KOPT-K1 (cell line): Measurements from ENCODE around the gene PRR15L.

Experiments
- H3K27ac ChIP-seq: fragments of 200-600 bp; sonication (generic); 2 replicates; pipeline ENCODE4 v1.5.1; 2016; ENCODE audit warnings: antibody characterized with exemption, mild to moderate bottlenecking, low read depth, low read length; ENCODE audit not compliant: poor library complexity, severe bottlenecking
- H3K36me3 ChIP-seq: fragments of 200-600 bp; sonication (generic); 2 replicates; pipeline ENCODE4 v1.5.1; 2017; ENCODE audit warnings: antibody characterized with exemption, mild to moderate bottlenecking, low read length, moderate library complexity; ENCODE audit not compliant: insufficient read depth
- H3K9me3 ChIP-seq: fragments of 200-600 bp; sonication (generic); 2 replicates; pipeline ENCODE4 v1.5.1; 2017; ENCODE audit warnings: antibody characterized with exemption, low read length, mild to moderate bottlenecking; ENCODE audit not compliant: insufficient read depth, poor library complexity, severe bottlenecking

PRR15L gene

DNA sequence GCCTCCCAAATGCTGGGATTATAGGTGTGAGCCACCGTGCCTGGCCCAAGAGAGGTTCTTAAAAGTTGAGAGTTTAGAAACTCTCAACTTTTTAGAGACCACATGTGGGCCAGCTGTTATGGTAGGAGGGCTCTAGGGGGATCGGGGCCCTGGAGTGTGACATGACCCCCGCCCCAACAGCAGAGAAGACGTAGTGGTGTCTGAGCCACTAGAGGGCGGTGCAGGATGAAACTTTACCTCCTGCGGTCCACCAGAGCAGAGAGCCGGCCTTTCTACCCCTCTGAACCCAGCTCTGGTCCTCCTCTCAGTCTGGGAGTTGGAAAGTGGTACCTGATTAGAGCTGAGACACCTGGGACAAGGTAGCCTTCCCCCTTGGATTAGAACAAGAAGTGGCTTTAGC, 20.6 kb upstream of the PRR15L start:
- peaks cover 94% of the 10 kb centered on the region for H3K36me3 ChIP-seq
- H3K9me3 ChIP-seq: no peaks in the 10 kb centered on the region
- H3K27ac ChIP-seq: no peak overlapping the region

DNA sequence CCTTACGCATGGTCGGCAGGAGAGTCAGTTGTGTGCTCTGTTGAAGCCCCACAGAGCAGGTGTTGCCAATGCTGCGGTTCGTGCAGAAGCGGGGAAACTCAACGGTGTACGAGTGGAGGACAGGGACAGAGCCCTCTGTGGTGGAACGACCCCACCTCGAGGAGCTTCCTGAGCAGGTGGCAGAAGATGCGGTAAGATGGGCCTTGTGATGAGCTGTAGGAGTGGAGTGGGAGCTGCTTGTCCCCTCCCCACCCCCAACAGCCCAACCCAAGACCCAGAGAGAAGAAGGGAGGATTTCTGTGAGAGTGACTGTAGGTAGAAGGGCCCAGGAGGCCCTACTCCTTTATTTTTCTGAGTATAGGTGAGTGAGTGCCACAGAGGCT, 18.1 kb upstream of the PRR15L start:
- Histone ChIP-seq H3K27ac (peak overlapping the region; percentile 93), H3K9me3 (no peaks in the 10 kb centered on the region), H3K36me3 (peaks cover 75% of the 10 kb centered on the region)

DNA sequence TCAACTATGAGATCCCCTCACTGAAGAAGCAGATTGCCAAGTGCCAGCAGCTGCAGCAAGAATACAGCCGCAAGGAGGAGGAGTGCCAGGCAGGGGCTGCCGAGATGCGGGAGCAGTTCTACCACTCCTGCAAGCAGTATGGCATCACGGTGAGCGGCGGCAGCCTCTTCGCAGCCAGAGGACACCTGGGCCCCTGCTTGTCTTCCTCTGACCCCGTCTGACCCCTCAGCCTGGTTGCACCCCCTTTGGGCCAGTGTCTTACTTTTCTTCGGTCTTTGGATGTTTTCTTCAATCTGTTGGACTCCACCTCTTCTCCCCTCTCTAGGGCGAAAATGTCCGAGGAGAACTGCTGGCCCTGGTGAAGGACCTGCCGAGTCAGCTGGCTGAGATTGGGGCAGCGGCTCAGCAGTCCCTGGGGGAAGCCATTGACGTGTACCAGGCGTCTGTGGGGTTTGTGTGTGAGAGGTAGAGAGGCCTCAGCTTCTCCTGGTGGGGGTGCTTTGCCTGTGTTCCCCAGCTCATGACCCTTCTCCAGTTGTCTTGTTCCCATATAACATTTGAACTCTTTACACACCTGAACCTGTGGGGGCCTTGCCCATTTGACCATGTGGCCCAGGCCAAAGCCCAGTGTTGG, 17.6 kb upstream of the PRR15L start:
- peak overlapping the region; percentile 93 for H3K27ac ChIP-seq
- no peaks in the 10 kb centered on the region for H3K9me3 ChIP-seq
- H3K36me3 ChIP-seq: peaks cover 70% of the 10 kb centered on the region

DNA sequence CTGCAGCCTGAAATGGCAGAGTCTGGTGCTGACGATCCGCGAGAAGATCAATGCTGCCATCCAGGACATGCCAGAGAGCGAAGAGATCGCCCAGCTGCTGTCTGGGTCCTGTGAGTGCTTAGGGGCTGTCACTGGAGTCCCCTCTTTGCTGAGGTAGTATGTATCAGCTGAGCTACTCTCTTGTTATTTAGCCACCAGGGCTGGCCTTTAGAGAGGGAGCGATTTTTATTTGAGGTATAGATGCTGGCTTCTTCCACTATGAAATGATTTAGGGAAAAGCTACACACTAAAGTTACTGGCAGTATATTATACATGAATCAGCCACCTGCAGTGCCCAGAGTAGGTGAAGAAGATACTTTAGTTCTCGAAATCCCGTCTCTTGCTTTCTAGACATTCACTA, 15.9 kb upstream of the PRR15L start:
- Histone ChIP-seq H3K9me3 (no peaks in the 10 kb centered on the region), H3K27ac (peak overlapping the region; percentile 93), H3K36me3 (peaks cover 53% of the 10 kb centered on the region)

DNA sequence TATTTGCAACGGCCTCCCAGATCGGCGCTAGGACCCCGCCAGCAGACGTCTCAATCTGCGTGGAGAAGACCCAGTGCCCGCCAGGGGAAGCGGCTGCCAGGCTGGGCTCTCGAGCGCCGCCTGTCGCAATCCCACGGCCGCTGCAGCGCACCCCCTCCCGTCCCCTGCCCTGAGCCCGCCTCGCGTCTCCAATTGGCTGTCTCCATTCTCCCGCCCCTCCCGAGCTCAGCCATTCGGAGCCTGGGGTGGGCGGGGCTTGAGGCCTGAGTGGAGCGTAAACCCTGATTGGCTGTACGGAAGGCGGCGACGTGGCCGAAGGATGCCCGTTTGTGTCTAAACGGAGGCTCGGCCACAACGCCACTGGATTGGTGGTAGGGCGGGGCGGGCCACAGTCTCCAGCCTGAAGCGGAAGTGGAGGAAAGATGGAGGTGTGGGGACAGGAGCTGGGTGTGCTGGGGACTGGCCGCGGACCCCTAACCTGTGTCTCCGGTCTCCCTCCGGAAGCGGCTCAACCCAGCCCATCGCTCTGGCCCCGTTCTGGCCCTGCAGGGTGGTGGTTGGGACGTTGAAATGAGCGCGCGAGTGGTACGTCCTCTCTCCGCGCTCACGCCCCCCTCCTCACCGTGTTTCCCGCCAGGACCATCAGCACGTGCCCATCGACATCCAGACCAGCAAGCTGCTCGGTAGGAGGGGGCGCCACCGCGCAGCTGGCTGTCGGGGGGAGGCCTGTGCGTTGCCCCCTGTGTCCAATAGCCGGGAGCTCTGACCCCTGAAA, 13.2 kb upstream of the PRR15L start, which contains the start of gene CDK5RAP3:
TSS of gene CDK5RAP3 (plus strand) at position 389 of the 775 bp plus-strand sequence. CDS start at position 423, 34 bp downstream.
- peak within 1 kb of the TSS; percentile 93 for H3K27ac ChIP-seq
- no peaks in the 10 kb centered on the region for H3K9me3 ChIP-seq
- H3K36me3 ChIP-seq: peaks cover 29% of the 10 kb centered on the region

DNA sequence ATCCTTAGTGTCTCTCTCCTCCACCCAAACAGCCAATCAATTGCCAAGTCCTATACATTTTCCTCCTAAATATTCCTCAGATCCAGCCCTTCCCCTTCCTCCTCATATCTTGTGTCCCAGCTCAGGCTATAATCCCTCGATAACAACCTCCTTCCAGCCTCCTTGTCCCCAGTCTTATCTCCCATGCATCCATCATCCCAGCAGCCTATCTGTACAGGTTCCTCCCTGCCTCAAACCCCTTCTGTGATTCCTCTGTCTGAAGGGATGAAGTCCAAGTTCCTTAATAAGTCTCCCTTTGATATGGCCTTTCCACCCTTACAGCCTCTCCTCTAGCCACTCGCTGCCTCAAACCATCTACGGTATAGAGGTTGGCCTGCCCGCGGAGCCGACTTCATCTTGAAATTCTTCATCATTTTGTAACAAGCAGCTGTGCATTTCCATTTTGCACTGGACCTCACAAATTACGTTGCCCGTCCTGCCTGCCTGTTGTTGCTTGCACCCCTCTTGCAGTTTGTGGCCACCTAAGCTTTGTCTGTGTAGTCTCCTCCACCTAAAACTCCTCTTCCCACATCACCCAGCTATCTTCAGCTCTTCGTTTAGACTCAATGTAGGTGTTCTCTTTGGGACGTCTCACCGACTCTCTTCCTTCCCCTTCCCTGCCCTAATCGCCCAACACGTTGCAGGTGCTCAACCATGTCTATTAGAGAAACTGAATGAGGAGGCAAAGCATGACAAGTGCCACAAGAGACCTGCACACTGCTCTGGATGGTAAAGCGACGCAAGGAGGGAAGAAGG, 12.4 kb upstream of the PRR15L start:
- Histone ChIP-seq H3K36me3 (peaks cover 24% of the 10 kb centered on the region), H3K27ac (peak overlapping the region; percentile 60), H3K9me3 (no peaks in the 10 kb centered on the region)

DNA sequence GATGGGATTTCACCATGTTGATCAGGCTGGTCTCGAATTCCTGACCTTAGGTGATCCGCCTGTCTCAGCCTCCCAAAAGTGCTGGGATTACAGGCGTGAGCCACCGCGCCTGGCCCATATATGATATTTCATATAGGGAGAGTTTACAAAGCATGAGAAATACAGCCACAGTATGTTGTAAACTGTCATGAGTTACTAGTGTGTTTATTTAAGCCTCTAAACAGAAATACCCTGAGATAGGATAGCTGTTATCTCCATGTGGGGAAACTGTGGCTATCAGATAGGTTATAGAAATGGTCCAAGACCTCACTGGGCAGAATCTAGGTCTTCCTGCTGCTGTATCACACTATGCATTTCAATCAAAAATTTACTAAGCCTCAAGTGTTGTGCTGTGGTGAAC, 11.2 kb upstream of the PRR15L start:
- Histone ChIP-seq H3K27ac (no peak overlapping the region), H3K36me3 (peaks cover 11% of the 10 kb centered on the region), H3K9me3 (no peaks in the 10 kb centered on the region)

DNA sequence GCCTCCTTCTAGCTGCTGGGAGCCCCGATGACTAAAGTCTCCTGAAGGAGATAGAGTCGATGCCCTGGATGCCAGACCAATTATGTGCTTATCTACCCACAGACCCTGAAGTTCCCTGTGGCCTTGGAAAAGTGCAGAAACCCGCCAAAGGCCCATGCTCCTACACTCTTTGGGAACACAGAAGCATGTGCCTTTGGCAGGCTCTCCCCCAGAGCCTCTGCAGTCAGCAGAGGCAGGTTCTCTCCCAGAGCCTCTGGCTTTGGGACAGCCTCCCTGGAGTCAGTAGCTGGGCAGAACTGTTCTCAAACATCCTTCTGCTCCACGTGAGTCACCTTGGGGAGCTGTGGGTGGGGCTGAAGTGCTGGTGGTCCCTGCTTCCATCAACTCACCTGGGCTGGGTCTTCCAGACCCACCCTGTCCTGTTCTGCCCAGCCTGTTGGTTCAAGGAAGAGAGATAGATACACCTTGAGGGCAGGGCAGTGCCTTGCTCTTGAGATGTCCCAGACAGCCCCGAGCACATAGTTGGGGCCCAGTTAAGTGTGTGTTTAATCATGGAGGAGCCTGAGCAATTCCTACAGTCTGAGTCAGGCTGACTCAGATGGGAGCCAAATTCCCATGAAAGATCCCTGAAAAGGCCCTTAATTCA, 10.0 kb upstream of the PRR15L start:
- Histone ChIP-seq H3K9me3 (no peaks in the 10 kb centered on the region), H3K27ac (no peak overlapping the region)

DNA sequence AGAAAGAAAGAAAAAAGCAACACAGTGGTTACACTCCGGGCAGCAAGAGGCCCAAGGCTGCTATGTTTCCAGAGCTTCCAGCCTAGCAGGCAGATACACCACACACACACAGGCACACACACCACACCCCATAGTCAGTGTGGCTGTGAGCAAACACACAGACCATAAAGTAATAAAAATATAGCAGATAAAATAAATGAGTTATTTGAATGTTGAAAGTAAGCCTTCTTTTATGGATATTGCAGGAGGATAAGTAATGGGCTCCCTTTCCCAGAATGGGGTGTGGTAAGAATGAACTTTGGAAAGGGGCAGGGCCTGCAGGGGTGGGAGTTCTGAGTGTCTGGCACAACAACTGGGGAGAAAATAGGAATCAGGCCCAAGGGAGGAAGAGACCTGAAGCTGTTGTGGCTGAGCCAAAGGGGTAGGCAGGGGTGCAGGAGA, 8.4 kb upstream of the PRR15L start:
- H3K9me3 ChIP-seq: no peaks in the 10 kb centered on the region
- no peaks in the 10 kb centered on the region for H3K36me3 ChIP-seq
- no peak overlapping the region for H3K27ac ChIP-seq

More for the DNA sequence above, 10.0 kb upstream of the PRR15L start:
- H3K36me3 ChIP-seq: peaks cover under 1% of the 10 kb centered on the region; the same call in 1 of the 2 replicates

DNA sequence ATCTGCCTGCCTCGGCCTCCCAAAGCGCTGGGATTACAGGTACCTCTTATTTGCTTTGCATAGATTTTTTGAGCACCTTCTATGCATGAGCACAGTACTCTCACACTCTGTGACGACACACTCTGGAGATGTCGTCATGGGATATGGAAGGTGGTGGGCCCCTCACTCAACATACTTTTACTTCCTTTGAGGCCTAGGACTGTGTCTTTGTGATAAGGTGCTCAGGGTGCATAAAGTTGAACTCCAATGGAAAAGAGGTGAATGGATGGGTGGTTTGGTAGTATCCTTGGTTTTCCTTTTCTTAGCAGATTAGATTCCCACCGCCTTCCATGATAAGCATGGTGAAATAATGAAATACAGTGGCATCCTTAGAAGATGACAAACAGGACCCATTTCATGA, 7.2 kb upstream of the PRR15L start:
- Histone ChIP-seq H3K9me3 (no peaks in the 10 kb centered on the region), H3K27ac (no peak overlapping the region), H3K36me3 (no peaks in the 10 kb centered on the region)

DNA sequence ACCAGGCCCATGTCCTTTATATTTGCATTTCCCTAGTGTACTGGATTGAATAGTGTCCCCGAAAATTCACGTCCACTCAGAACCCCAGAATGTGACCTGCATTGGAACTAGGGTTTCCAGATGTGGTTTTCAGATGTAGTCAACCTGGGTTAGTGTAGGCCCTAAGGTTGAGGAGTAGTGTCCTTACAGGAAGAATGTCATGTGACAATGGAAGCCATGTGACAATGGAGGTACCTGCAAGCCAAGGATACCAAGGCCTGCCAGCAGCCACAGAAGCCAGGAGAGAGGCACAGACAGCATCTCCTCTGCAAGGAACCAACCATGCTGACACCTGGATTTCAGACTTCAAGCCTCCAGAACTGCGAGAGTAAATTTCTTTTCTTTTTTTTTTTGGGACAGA, 5.2 kb upstream of the PRR15L start:
- Histone ChIP-seq H3K9me3 (no peaks in the 10 kb centered on the region), H3K27ac (no peak overlapping the region), H3K36me3 (no peaks in the 10 kb centered on the region)

DNA sequence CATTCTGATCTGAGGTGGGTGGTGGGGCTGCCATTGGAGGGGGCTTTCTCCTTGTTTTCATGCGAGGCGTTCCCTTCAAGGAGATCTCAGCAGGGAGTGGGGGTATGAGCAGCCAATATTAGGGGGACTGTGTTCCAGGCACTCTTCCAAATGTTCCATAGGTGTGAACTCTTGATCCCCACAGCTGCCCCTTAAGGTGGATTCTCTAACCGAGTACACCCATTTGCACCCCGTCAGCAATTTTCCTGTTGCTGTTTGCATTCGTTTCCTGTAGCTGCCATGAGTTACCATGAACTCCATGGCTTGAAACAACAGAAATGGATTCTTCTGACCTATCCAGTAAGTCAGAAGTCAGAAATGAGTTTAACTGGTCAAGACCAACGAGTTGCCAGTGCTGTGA, 3.7 kb upstream of the PRR15L start:
- no peaks in the 10 kb centered on the region for H3K9me3 ChIP-seq
- no peak overlapping the region for H3K27ac ChIP-seq
- no peaks in the 10 kb centered on the region for H3K36me3 ChIP-seq

DNA sequence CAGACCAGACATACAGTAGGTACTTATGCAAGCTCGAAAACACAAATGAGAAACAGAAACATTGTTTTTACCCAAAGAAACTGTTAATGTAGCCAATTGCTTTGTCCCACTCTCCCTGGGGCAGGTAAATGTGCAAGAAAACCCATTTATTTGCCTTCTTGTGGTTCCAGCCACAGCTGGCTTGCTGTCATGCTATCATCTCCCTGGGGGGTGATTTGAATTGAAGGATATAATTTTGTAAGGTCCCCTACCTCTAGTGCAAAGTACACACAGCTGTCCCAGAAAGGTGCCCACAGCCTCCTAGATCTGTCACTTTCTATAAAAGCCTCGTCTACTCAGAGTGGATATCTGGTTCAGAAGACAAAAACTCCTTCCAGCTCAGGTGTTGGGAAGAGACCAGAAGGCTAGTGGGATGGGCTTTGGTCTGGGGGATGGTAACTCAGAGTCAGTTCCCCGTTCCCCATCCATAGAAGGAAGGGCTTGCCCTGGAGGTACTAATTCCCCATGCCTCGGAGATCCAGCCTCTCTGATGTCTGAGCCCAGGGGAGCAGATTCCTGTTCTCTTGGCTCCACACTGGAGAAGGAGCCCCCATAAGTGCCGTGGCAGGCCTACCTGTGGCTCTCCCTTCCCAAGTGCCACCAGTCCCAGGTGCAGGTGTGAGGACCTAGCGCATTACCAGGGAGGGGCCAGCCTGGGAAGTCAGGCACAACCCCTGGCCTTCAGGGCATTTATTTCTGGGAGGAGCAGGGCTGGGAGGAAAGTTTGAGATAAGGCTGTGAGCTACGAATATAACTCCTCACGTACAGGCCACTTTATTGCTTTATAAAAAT, 2.4 kb upstream of the PRR15L start:
- H3K36me3 ChIP-seq: no peaks in the 10 kb centered on the region
- H3K9me3 ChIP-seq: no peaks in the 10 kb centered on the region
- H3K27ac ChIP-seq: no peak overlapping the region
